Activated T-helper 1 cell treated with anti-CD3 and anti-CD28 coated beads, Interleukin-12 subunit alpha, Interleukin-12 subunit beta, Interleukin-2, Interleukin-4 antibody, amounts not matched to agents 30 ng/mL and 10 ng/mL and 1 ng/mL, durations not matched to agents 14 hours and 24 hours and 36 hours (primary cell): ENCODE measurements around the gene PAPLN. TPM values are rescaled to one million over a fixed set of nuclear protein-coding genes. Genes with fewer than 3 reads are reported as not detected.
A peak's percentile ranks its signal among the peaks of the same experiment; 100 is the strongest.

ENCODE experiments used
- DNase-seq: peaks from one replicate; pipeline ENCODE4 v3.0.0; 2021; ENCODE audit warnings: low spot score
- H3K27ac Mint-ChIP-seq: one replicate; pipeline ENCODE4 v1.8.0; 2021; ENCODE audit warnings: mild to moderate bottlenecking, mixed read lengths
- H3K27me3 Mint-ChIP-seq: one replicate; pipeline ENCODE4 v1.8.0; 2022; ENCODE audit warnings: mild to moderate bottlenecking, moderate library complexity, mixed read lengths; ENCODE audit not compliant: insufficient read depth
- H3K36me3 Mint-ChIP-seq: one replicate; pipeline ENCODE4 v1.8.0; 2021; ENCODE audit warnings: low read depth, mixed read lengths
- H3K4me1 Mint-ChIP-seq: one replicate; pipeline ENCODE4 v1.8.0; 2021; ENCODE audit warnings: low read depth, mixed read lengths
- H3K4me3 Mint-ChIP-seq: one replicate; pipeline ENCODE4 v1.8.0; 2021; ENCODE audit warnings: mild to moderate bottlenecking, moderate library complexity, mixed read lengths
- H3K9me3 Mint-ChIP-seq: one replicate; pipeline ENCODE4 v1.8.0; 2021; ENCODE audit warnings: mixed read lengths
- intact Hi-C: fragments of 100-400 bp; cut with micrococcal nuclease; formaldehyde crosslinking; loops from one replicate; pipeline ENCODE4 v1.15.1; 2024
- total RNA-seq: library from RNA; stranded (reverse); gene quantifications from 2 replicates; pipeline ENCODE4 v1.2.3, GENCODE V29; 2022

The PAPLN gene
- total RNA-seq, 1 donor from 2014 or later: 0.96 TPM

DNA sequence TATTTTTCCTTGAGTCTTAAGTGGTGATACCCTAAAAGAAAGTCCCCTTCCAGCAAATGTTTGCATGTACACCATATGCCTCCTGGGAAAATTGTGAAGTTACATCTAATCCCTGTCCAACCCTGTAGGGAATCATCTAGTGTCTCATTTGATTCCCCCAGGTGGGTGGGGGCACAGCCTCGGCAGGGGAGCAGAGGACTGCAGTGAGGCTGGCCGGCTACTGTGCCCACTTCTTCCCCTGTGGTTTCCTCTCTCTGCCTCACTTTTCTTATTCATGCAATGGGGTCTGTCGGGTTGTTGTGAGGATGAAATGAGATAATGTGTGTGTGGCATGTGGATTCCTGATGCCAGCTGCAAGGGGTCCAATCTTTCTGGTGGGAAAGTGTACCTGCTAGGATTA, 6.0 kb downstream of the PAPLN start:
- peaks cover 55% of the 10 kb centered on the region for H3K27me3 Mint-ChIP-seq
- no peak overlapping the region for H3K4me3 Mint-ChIP-seq
- intact Hi-C loops: loop anchor here (5.0 kb wide), 1 partner anchor 224 kb away; no protein-coding TSS in a partner anchor
- H3K9me3 Mint-ChIP-seq: no peaks in the 10 kb centered on the region
- H3K27ac Mint-ChIP-seq: no peak overlapping the region
- H3K4me1 Mint-ChIP-seq: peaks cover 44% of the 10 kb centered on the region
- no peak for DNase-seq
- no peaks in the 10 kb centered on the region for H3K36me3 Mint-ChIP-seq

- Mint-ChIP-seq H3K27me3 (peaks cover 51% of the 10 kb centered on the region), H3K27ac (no peak overlapping the region), H3K9me3 (no peaks in the 10 kb centered on the region), H3K4me1 (peaks cover 44% of the 10 kb centered on the region), H3K4me3 (no peak overlapping the region), H3K36me3 (no peaks in the 10 kb centered on the region)
- intact Hi-C loops: loop anchor here (5.0 kb wide), 1 partner anchor 224 kb away; no protein-coding TSS in a partner anchor
- DNase-seq: no peak
Observed at GRCh38 chr14:73243748-73244147, 6.4 kb downstream of the PAPLN start.

GRCh38 chr14:73244541-73245290, 7.4 kb downstream of the PAPLN start:
- no peaks in the 10 kb centered on the region for H3K9me3 Mint-ChIP-seq
- intact Hi-C loops: loop anchor here (5.0 kb wide), 2 partner anchors 48 to 223 kb away; no protein-coding TSS in a partner anchor
- peak overlapping the region; percentile 41 for H3K4me3 Mint-ChIP-seq
- no peak overlapping the region for H3K27ac Mint-ChIP-seq
- H3K36me3 Mint-ChIP-seq: no peaks in the 10 kb centered on the region
- no peak for DNase-seq
- peaks cover 41% of the 10 kb centered on the region for H3K4me1 Mint-ChIP-seq
- peaks cover 45% of the 10 kb centered on the region for H3K27me3 Mint-ChIP-seq

GRCh38 chr14:73245480-73246325, 8.4 kb downstream of the PAPLN start:
- Mint-ChIP-seq H3K27me3 (peaks cover 40% of the 10 kb centered on the region), H3K4me1 (peaks cover 41% of the 10 kb centered on the region)

DNA sequence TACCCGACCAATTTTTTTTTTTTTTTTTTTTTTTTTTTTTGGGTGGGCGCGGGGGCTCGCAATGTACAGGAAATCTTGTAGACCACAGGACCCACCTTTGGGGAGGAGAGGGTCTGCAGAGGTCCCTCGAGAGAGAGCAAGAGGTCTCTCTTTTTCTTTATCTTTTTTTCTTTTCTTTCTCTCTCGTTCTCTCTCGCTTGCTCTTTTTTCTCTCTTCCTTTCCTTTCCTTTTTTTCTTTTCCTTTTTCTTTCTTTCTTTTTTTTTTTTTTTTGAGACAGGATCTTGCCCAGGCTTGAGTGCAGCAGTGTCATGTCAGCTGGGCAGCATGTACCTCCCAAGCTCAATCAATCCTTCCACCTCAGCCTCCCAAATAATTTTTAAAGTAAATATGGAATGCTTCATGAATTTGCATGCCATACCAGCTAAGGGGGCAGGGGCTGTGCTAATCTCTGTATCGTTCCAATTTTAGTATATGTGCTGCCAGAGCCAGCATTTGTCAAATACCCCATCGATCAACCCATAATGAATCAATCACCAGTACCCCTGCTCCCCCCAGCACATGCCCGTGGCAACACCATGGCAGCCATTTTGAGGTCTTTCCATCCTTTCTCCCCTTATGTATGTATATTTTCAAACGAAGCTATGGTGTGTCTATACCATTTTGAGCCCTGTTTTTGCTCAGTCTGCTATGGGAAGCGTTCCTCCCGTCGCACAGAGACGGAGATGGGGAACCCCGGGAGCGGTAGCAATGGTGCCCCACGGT, 9.3 kb downstream of the PAPLN start:
- H3K4me3 Mint-ChIP-seq: peak overlapping the region; percentile 73
- no peak overlapping the region for H3K27ac Mint-ChIP-seq
- intact Hi-C loops: loop anchor here (5.0 kb wide), 1 partner anchor 46 kb away; no protein-coding TSS in a partner anchor
- no peaks in the 10 kb centered on the region for H3K9me3 Mint-ChIP-seq
- peaks cover 32% of the 10 kb centered on the region for H3K27me3 Mint-ChIP-seq
- no peaks in the 10 kb centered on the region for H3K36me3 Mint-ChIP-seq
- H3K4me1 Mint-ChIP-seq: peaks cover 41% of the 10 kb centered on the region
- no peak for DNase-seq

More at GRCh38 chr14:73245480-73246325, 8.4 kb downstream of the PAPLN start:
- intact Hi-C loops: loop anchor here (5.0 kb wide), 1 partner anchor 47 kb away; no protein-coding TSS in a partner anchor
- Mint-ChIP-seq H3K4me3 (peak overlapping the region; percentile 73), H3K9me3 (no peaks in the 10 kb centered on the region), H3K36me3 (no peaks in the 10 kb centered on the region), H3K27ac (no peak overlapping the region)
- peak; percentile 36 for DNase-seq

GRCh38 chr14:73248108-73248868, 11.0 kb downstream of the PAPLN start:
- Mint-ChIP-seq H3K4me3 (peak overlapping the region; percentile 10), H3K27me3 (peaks cover 18% of the 10 kb centered on the region), H3K4me1 (peaks cover 31% of the 10 kb centered on the region), H3K36me3 (no peaks in the 10 kb centered on the region), H3K9me3 (no peaks in the 10 kb centered on the region), H3K27ac (no peak overlapping the region)
- no peak for DNase-seq
- intact Hi-C loops: loop anchor here (5.0 kb wide), 1 partner anchor 44 kb away; no protein-coding TSS in a partner anchor

- Mint-ChIP-seq H3K27me3 (peaks cover 11% of the 10 kb centered on the region), H3K27ac (no peak overlapping the region), H3K4me1 (peaks cover 24% of the 10 kb centered on the region), H3K9me3 (no peaks in the 10 kb centered on the region), H3K4me3 (no peak overlapping the region), H3K36me3 (no peaks in the 10 kb centered on the region)
- intact Hi-C loops: loop anchor here (5.0 kb wide), 1 partner anchor 43 kb away; no protein-coding TSS in a partner anchor
- no peak for DNase-seq
Observed at GRCh38 chr14:73249108-73249507, 11.8 kb downstream of the PAPLN start.

- Mint-ChIP-seq H3K27me3 (peaks cover 7% of the 10 kb centered on the region), H3K4me1 (peaks cover 24% of the 10 kb centered on the region), H3K4me3 (no peak overlapping the region), H3K27ac (no peak overlapping the region), H3K9me3 (no peaks in the 10 kb centered on the region), H3K36me3 (no peaks in the 10 kb centered on the region)
- intact Hi-C loops: loop anchor here (5.0 kb wide), 1 partner anchor 43 kb away; no protein-coding TSS in a partner anchor
- no peak for DNase-seq
Observed at GRCh38 chr14:73249564-73250316, 12.4 kb downstream of the PAPLN start.

DNA sequence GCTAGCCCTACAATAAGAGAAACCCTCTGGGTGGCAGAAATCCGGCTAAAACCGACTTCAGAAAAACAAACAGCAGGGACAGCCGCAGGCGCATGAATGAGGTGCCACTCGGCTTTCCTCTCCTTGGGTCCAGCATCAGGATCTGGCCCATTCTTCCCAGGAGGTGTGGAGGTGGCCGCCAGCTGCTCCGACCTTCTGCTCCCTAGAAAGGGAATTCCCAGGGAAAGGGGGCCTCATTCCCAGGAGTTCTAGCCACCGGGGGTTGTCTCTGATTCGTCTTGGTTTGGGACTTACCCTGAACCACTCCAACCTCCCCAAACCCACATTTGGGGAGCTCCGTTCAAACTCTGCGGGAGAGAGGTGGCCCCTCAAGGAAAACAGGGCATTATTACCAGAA, 13.0 kb downstream of the PAPLN start:
- intact Hi-C loops: no loop called here
- Mint-ChIP-seq H3K27ac (no peak overlapping the region), H3K4me1 (peaks cover 24% of the 10 kb centered on the region), H3K9me3 (no peaks in the 10 kb centered on the region), H3K36me3 (no peaks in the 10 kb centered on the region), H3K4me3 (no peak overlapping the region), H3K27me3 (peaks cover 7% of the 10 kb centered on the region)
- no peak for DNase-seq

GRCh38 chr14:73250781-73251500, 13.6 kb downstream of the PAPLN start:
- no peaks in the 10 kb centered on the region for H3K36me3 Mint-ChIP-seq
- no peak overlapping the region for H3K27ac Mint-ChIP-seq
- H3K9me3 Mint-ChIP-seq: no peaks in the 10 kb centered on the region
- peaks cover 7% of the 10 kb centered on the region for H3K27me3 Mint-ChIP-seq
- no peak for DNase-seq
- no peak overlapping the region for H3K4me3 Mint-ChIP-seq
- peaks cover 24% of the 10 kb centered on the region for H3K4me1 Mint-ChIP-seq
- intact Hi-C loops: no loop called here
